Upper lobe of right lung (tissue), 1 donor: ENCODE results near the gene GFM1. TPM values are rescaled to one million over a fixed set of nuclear protein-coding genes. Genes with fewer than 3 reads are reported as not detected.
A peak's percentile ranks its signal among the peaks of the same experiment; 100 is the strongest.

Experiments used
- ATAC-seq: fragments of 200-7000 bp; cut with Tn5 transposase; one replicate; pipeline ENCODE4 v1.9.1; 2020; ENCODE audit warnings: mild to moderate bottlenecking, moderate library complexity
- DNase-seq: peaks from one replicate; pipeline ENCODE4 v3.0.0-alpha.2; 2020
- H3K27ac ChIP-seq: fragments of 200-600 bp; one replicate; pipeline ENCODE4 v1.8.0; 2022
- H3K27me3 ChIP-seq: fragments of 200-600 bp; one replicate; pipeline ENCODE4 v1.8.0; 2022; ENCODE audit warnings: mild to moderate bottlenecking
- H3K36me3 ChIP-seq: fragments of 200-600 bp; one replicate; pipeline ENCODE4 v1.8.0; 2022
- H3K4me1 ChIP-seq: fragments of 200-600 bp; one replicate; pipeline ENCODE4 v1.8.0; 2022
- H3K4me3 ChIP-seq: fragments of 200-600 bp; one replicate; pipeline ENCODE4 v1.8.0; 2022; ENCODE audit warnings: mild to moderate bottlenecking
- H3K9me3 ChIP-seq: fragments of 200-600 bp; one replicate; pipeline ENCODE4 v1.8.0; 2022
- intact Hi-C: fragments of 100-400 bp; cut with DNase I; formaldehyde crosslinking; loops from one replicate; pipeline ENCODE4 v1.11.0; 2022
- total RNA-seq: library from RNA; stranded (reverse); fragmentation: NEBNext Ultra II Directional; extraction: Animal tissue kit (Norgen Biotek cat#: 25700); gene quantifications from one replicate; pipeline ENCODE4 v1.2.1, GENCODE V29; 2021
- TF ChIP-seq, protein P1 (sequence below): fragments of 200-600 bp; IDR thresholded peaks from one replicate; pipeline ENCODE4 v1.8.0; 2022; ENCODE audit warnings: antibody characterized with exemption
- donor health status: DM: no; HTN: yes; CAD: no; lungs with severe emphysema.

GFM1 gene
- total RNA-seq, 1 donor from 2014 or later = 47.1 TPM

DNA sequence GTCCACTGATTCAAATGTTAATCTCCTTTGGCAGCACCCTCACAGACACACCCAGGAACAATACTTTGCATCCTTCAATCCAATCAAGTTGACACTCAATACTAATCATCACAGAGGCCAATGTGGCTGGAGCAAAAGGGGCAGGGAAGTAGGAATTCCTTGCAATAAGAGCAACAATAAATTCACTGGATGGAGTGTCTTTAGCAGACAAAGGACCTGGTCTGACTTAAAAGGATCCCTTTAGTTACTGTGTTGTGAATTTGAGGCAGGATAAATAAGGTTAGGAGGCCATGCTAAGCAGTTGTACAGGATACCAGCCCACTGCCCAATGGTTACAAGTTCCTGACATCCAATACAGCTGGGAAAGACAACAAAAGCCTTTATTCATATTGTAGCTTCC lies 12.3 kb upstream of the GFM1 start:
- ATAC-seq (no peak), DNase-seq (no peak)
- Histone ChIP-seq H3K27ac (no peak overlapping the region), H3K4me3 (no peak overlapping the region), H3K9me3 (no peaks in the 10 kb centered on the region), H3K36me3 (no peaks in the 10 kb centered on the region), H3K4me1 (no peaks in the 10 kb centered on the region), H3K27me3 (no peaks in the 10 kb centered on the region)
- intact Hi-C loops = no loop called here
- TF ChIP-seq, protein P1, sequence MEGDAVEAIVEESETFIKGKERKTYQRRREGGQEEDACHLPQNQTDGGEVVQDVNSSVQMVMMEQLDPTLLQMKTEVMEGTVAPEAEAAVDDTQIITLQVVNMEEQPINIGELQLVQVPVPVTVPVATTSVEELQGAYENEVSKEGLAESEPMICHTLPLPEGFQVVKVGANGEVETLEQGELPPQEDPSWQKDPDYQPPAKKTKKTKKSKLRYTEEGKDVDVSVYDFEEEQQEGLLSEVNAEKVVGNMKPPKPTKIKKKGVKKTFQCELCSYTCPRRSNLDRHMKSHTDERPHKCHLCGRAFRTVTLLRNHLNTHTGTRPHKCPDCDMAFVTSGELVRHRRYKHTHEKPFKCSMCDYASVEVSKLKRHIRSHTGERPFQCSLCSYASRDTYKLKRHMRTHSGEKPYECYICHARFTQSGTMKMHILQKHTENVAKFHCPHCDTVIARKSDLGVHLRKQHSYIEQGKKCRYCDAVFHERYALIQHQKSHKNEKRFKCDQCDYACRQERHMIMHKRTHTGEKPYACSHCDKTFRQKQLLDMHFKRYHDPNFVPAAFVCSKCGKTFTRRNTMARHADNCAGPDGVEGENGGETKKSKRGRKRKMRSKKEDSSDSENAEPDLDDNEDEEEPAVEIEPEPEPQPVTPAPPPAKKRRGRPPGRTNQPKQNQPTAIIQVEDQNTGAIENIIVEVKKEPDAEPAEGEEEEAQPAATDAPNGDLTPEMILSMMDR = no peak

DNA sequence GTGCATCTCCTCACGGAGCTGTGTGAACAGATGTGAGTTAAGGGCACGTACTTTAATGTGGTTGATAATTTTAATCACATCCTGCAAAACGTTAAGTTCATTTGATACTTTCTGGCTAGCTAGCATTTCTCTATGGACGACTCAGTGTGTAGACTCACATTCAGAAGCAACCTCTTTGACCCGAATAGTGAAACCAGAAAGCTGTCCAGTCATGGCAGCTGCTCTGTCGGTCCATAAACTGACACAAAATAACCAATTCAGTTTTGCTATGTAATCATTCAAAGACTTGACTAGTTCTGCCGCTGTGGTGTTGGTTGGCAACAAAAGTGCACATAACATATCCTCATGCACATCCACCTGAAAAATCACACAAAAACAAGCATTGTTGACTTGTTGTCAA lies 3.7 kb upstream of the GFM1 start:
- intact Hi-C loops = no loop called here
- H3K36me3 ChIP-seq = no peaks in the 10 kb centered on the region
- TF ChIP-seq, protein P1 = no peak
- H3K4me3 ChIP-seq = no peak overlapping the region
- ATAC-seq = no peak
- DNase-seq = no peak
- H3K9me3 ChIP-seq = no peaks in the 10 kb centered on the region
- H3K27me3 ChIP-seq = no peaks in the 10 kb centered on the region
- peaks cover 8% of the 10 kb centered on the region for H3K4me1 ChIP-seq
- no peak overlapping the region for H3K27ac ChIP-seq

DNA sequence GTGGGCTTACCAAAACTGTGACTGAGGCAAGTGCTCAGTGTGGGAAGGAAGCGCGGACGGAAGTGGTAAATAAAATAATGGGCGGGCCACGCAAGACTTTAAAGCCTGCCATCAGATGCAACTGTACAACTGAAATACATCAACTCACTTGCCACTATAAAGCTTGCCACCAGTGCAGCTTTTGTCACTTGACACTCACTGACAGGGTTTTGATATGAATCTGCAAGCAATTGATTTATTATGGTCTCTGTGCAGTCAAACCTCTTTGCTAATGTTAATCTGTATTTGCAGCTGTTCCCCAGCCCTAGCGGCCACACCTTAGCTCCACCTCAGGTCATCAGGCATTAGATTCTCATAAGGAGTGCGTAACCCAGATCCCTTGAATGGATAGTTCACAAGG lies 2.3 kb upstream of the GFM1 start:
- ATAC-seq (no peak), DNase-seq (no peak)
- H3K27me3 ChIP-seq = no peaks in the 10 kb centered on the region
- H3K27ac ChIP-seq = peak overlapping the region; percentile 60
- intact Hi-C loops = no loop called here
- TF ChIP-seq, protein P1 = no peak
- no peaks in the 10 kb centered on the region for H3K9me3 ChIP-seq
- no peak overlapping the region for H3K4me3 ChIP-seq
- H3K36me3 ChIP-seq = peaks cover 3% of the 10 kb centered on the region
- peaks cover 19% of the 10 kb centered on the region for H3K4me1 ChIP-seq

DNA sequence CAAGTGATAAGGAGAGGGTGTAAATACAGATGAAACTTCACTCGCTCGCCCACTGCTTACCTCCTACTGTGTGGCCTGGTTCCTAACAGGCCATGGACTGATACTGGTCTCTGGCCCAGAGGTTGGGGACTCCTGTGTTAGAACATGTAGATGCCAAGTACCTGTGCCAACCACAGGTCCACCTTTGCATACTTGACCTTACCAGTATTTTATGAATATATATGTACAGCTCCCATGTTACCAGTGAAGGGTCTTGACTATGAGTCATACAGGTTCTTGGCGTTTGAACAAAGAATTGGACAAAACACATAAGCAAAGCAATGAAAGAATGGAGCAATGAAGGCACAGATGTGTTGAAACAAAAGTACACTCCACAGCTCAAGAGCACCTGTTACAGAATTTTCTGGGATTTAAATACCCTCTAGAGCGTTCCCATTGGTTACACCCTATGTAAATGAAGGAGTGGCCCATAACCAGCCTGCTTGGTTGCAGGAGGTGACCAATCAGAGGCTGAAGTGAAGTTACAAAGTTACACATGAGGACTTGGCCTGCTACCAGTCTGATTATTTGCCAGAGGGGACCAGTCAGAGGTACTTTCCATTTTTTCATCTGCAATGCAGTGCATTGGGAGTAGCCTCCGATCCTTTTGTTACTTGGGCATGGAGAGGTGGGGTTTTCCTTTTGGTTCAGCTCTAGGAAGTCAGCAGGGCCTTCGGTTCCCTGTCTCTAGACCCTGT lies 1.7 kb upstream of the GFM1 start:
- ATAC-seq (peak; percentile 69), DNase-seq (no peak)
- Histone ChIP-seq H3K4me1 (peaks cover 19% of the 10 kb centered on the region), H3K36me3 (peaks cover 10% of the 10 kb centered on the region), H3K27me3 (no peaks in the 10 kb centered on the region), H3K27ac (peak overlapping the region; percentile 60), H3K9me3 (no peaks in the 10 kb centered on the region), H3K4me3 (no peak overlapping the region)
- TF ChIP-seq, protein P1 = no peak
- intact Hi-C loops = no loop called here

DNA sequence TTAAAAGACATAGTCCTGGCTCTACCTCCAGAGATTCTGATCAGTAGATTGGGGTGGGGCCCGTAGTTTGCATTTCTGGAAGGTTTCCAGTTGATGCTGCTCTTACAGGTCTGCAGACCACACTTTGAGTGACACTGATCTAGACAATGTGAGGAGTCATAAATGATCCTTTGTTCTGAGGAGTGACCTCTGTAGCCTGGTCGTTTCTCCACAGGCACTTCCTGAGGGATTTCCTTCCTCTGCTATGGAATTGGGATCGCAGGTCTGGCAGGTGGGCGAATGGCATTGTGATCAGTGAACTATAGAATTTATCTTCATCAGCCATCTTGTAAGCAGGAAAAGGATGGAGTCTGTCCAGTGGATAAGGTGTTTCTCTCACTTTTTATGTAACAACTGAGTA lies 5.5 kb downstream of the GFM1 start:
- Histone ChIP-seq H3K4me3 (no peak overlapping the region), H3K27me3 (no peaks in the 10 kb centered on the region), H3K9me3 (no peaks in the 10 kb centered on the region), H3K4me1 (peaks cover 19% of the 10 kb centered on the region), H3K36me3 (peaks cover 75% of the 10 kb centered on the region), H3K27ac (no peak overlapping the region)
- TF ChIP-seq, protein P1 = no peak
- intact Hi-C loops = no loop called here
- no peak for DNase-seq
- no peak for ATAC-seq

DNA sequence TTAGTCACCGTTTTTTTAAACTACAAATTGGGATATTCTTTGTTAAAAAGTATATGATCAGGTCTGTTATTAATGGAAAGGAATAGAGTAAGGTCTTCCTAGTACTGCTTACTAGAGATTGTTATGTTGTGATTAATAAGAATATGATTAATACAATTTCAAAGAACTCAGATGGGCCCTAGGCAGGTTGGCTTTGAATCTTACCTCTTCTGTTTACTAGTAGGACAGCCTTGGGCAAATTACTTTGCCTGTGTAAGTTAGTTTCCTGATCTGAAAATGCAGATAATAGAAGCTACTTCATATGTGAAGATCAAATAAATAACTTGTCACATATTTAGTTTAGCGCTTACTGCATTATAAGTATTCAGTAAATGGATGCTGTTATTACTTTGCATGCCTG lies 6.9 kb downstream of the GFM1 start:
- H3K9me3 ChIP-seq = no peaks in the 10 kb centered on the region
- H3K36me3 ChIP-seq = peaks cover 89% of the 10 kb centered on the region
- H3K4me3 ChIP-seq = no peak overlapping the region
- DNase-seq (no peak), ATAC-seq (no peak)
- no peak overlapping the region for H3K27ac ChIP-seq
- TF ChIP-seq, protein P1 = no peak
- intact Hi-C loops = no loop called here
- peaks cover 6% of the 10 kb centered on the region for H3K4me1 ChIP-seq
- no peaks in the 10 kb centered on the region for H3K27me3 ChIP-seq
